Neuronal stem cell (in vitro differentiated cells): Measurements from ENCODE around the gene RTF2.

Experiments
- DNase-seq: peaks from one replicate; pipeline ENCODE4 v3.0.0-alpha.2; 2013; ENCODE audit warnings: low spot score
- H2AFZ ChIP-seq: one replicate; pipeline ENCODE4 v1.6.1; 2013; ENCODE audit warnings: mild to moderate bottlenecking, low read length, inconsistent platforms
- H2AK5ac ChIP-seq: 2 replicates; pipeline ENCODE4 v1.6.1; 2013; ENCODE audit warnings: low read depth, mild to moderate bottlenecking, inconsistent platforms, low read length, moderate library complexity, mixed read lengths
- H2BK120ac ChIP-seq: 2 replicates; pipeline ENCODE4 v1.6.1; 2013; ENCODE audit warnings: low read depth, mild to moderate bottlenecking, inconsistent platforms, low read length, moderate library complexity, mixed read lengths
- H2BK12ac ChIP-seq: one replicate; pipeline ENCODE4 v1.6.1; 2013; ENCODE audit warnings: low read length, inconsistent platforms
- H2BK15ac ChIP-seq: 2 replicates; pipeline ENCODE4 v1.6.1; 2013; ENCODE audit warnings: mild to moderate bottlenecking, low read length, inconsistent platforms, mixed read lengths
- H2BK5ac ChIP-seq: one replicate; pipeline ENCODE4 v1.6.1; 2013; ENCODE audit warnings: inconsistent platforms, mild to moderate bottlenecking, low read length, moderate library complexity
- H3K14ac ChIP-seq: one replicate; pipeline ENCODE4 v1.6.1; 2013; ENCODE audit warnings: low read length, inconsistent platforms
- H3K18ac ChIP-seq: 2 replicates; pipeline ENCODE4 v1.6.1; 2013; ENCODE audit warnings: low read length, inconsistent platforms
- H3K23ac ChIP-seq: 2 replicates; pipeline ENCODE4 v1.6.1; 2013; ENCODE audit warnings: low read depth, mild to moderate bottlenecking, mixed read lengths, low read length, inconsistent platforms; ENCODE audit not compliant: poor library complexity
- H3K27ac ChIP-seq: replicated peaks from 3 replicates; pipeline ENCODE4 v1.5.1; 2013; ENCODE audit warnings: low read length, inconsistent platforms
- H3K27me3 ChIP-seq, 3 experiments: 2 replicates each; pipeline ENCODE4 v1.6.1; 2013; ENCODE audit warnings: low read length in 3 of 3, mild to moderate bottlenecking in 2 of 3, inconsistent platforms in 1 of 3, low read depth in 1 of 3, mixed read lengths in 1 of 3, moderate library complexity in 1 of 3; ENCODE audit not compliant: control insufficient read depth in 3 of 3, insufficient read depth in 3 of 3
- H3K36me3 ChIP-seq, 2 donors: replicated peaks in 1 of 2; 2 replicates each; pipeline ENCODE4 v1.6.1; 2013; ENCODE audit warnings: low read length in 2 of 2; ENCODE audit not compliant: control insufficient read depth in 2 of 2, insufficient read depth in 2 of 2
- H3K4ac ChIP-seq: 2 replicates; pipeline ENCODE4 v1.6.1; 2013; ENCODE audit warnings: inconsistent platforms, mild to moderate bottlenecking, low read length, moderate library complexity
- H3K4me1 ChIP-seq, 2 donors: 1 replicate in 1 of 2; 2 replicates in 1 of 2; pipeline ENCODE4 v1.6.1; 2013; ENCODE audit warnings: low read length in 2 of 2, low read depth in 1 of 2; ENCODE audit not compliant: control insufficient read depth in 2 of 2, insufficient read depth in 1 of 2
- H3K4me2 ChIP-seq: one replicate; pipeline ENCODE4 v1.6.1; 2013; ENCODE audit warnings: mild to moderate bottlenecking, low read length, inconsistent platforms; ENCODE audit not compliant: insufficient read depth, poor library complexity, severe bottlenecking
- H3K4me3 ChIP-seq, 2 donors: 2 replicates each; pipeline ENCODE4 v1.5.1; 2013; ENCODE audit warnings: low read length in 2 of 2, mild to moderate bottlenecking in 2 of 2, inconsistent platforms in 1 of 2, moderate library complexity in 1 of 2
- H3K79me1 ChIP-seq: one replicate; pipeline ENCODE4 v1.6.1; 2013; ENCODE audit warnings: low read depth, mild to moderate bottlenecking, inconsistent platforms, low read length, moderate library complexity
- H3K9ac ChIP-seq: one replicate; pipeline ENCODE4 v1.6.1; 2013; ENCODE audit warnings: mild to moderate bottlenecking, low read depth, low read length, inconsistent platforms; ENCODE audit not compliant: poor library complexity
- H3K9me3 ChIP-seq, 2 donors: replicated peaks in 1 of 2; 2 replicates each; pipeline versions ENCODE3 to v1.6.1; 2013; ENCODE audit warnings: low read length in 2 of 2, mild to moderate bottlenecking in 2 of 2, inconsistent platforms in 1 of 2, low read depth in 1 of 2, mixed read lengths in 1 of 2, moderate library complexity in 1 of 2; ENCODE audit not compliant: control insufficient read depth in 2 of 2, insufficient read depth in 1 of 2
- H4K8ac ChIP-seq: one replicate; pipeline ENCODE4 v1.6.1; 2013; ENCODE audit warnings: low read depth, mild to moderate bottlenecking, inconsistent platforms, low read length, moderate library complexity
- H4K91ac ChIP-seq: one replicate; pipeline ENCODE4 v1.6.1; 2013; ENCODE audit warnings: low read length, low read depth, mild to moderate bottlenecking, inconsistent platforms; ENCODE audit not compliant: poor library complexity
- WGBS, 2 donors: extraction: QIAGEN DNeasy Blood & Tissue Kit; methylation state at CpG; one replicate each; pipeline ENCODE4 v1.1.7; 2013; ENCODE audit warnings: missing lambda C conversion rate in 2 of 2, mixed read lengths in 1 of 2; ENCODE audit not compliant: insufficient read length in 2 of 2, insufficient replicate concordance in 1 of 2; ENCODE audit errors: extremely low coverage in 2 of 2; 5-methylcytosine and 5-hydroxymethylcytosine counted together

Gene RTF2

GRCh38 chr20:56488566-56488965 is 20.1 kb downstream of the RTF2 start:
- Histone ChIP-seq H2AK5ac (no peak overlapping the region), H3K27ac (no peak overlapping the region), H2BK15ac (no peak overlapping the region), H2BK120ac (no peak overlapping the region), H4K91ac (no peak overlapping the region), H2AFZ (no peak overlapping the region), H3K36me3 (peaks cover 28 to 82% of the 10 kb centered on the region in 2 donors), H3K14ac (no peak overlapping the region), H3K18ac (no peak overlapping the region), H3K4me1 (no peaks in the 10 kb centered on the region), H2BK12ac (no peak overlapping the region), H4K8ac (no peak overlapping the region), H3K4ac (no peak overlapping the region), H3K4me3 (no peak overlapping the region), H2BK5ac (no peak overlapping the region), H3K79me1 (peaks cover 7% of the 10 kb centered on the region), H3K9ac (no peak overlapping the region), H3K23ac (no peak overlapping the region), H3K9me3 (no peaks in the 10 kb centered on the region), H3K4me2 (no peak overlapping the region), H3K27me3 (no peaks in the 10 kb centered on the region)
- WGBS, 2 donors, result no CpG with 5 or more reads among the region's 5 CpGs
- DNase-seq, result no peak

GRCh38 chr20:56501116-56501515 is 32.7 kb downstream of the RTF2 start:
- H3K23ac ChIP-seq, result no peak overlapping the region
- H3K27ac ChIP-seq, result no peak overlapping the region
- no peak overlapping the region for H3K4me2 ChIP-seq
- no peak overlapping the region for H2BK120ac ChIP-seq
- no peaks in the 10 kb centered on the region for H3K79me1 ChIP-seq
- no peak overlapping the region for H2BK5ac ChIP-seq
- no peak overlapping the region for H2AK5ac ChIP-seq
- H3K4me3 ChIP-seq, result no peak overlapping the region
- H2BK12ac ChIP-seq, result no peak overlapping the region
- H2AFZ ChIP-seq, result no peak overlapping the region
- no peak overlapping the region for H2BK15ac ChIP-seq
- no peak overlapping the region for H3K18ac ChIP-seq
- no peaks in the 10 kb centered on the region for H3K27me3 ChIP-seq
- H3K14ac ChIP-seq, result no peak overlapping the region
- H4K91ac ChIP-seq, result no peak overlapping the region
- no peak for DNase-seq
- H3K36me3 ChIP-seq, result peaks cover 2 to 28% of the 10 kb centered on the region in 2 donors
- H3K9me3 ChIP-seq, result no peaks in the 10 kb centered on the region
- H4K8ac ChIP-seq, result no peak overlapping the region
- H3K4ac ChIP-seq, result no peak overlapping the region
- no peak overlapping the region for H3K9ac ChIP-seq
- WGBS, 2 donors, result no CpG with 5 or more reads among the region's 1 CpG
- H3K4me1 ChIP-seq, result no peaks in the 10 kb centered on the region

GRCh38 chr20:56503916-56504315 is 35.5 kb downstream of the RTF2 start:
- H3K4me2 ChIP-seq, result no peak overlapping the region
- H2BK5ac ChIP-seq, result no peak overlapping the region
- no peak overlapping the region for H4K91ac ChIP-seq
- H2AK5ac ChIP-seq, result no peak overlapping the region
- H3K9me3 ChIP-seq, result no peaks in the 10 kb centered on the region
- H3K4me3 ChIP-seq, result no peak overlapping the region
- H2AFZ ChIP-seq, result no peak overlapping the region
- no peak for DNase-seq
- no peaks in the 10 kb centered on the region for H3K4me1 ChIP-seq
- no peak overlapping the region for H3K9ac ChIP-seq
- H3K23ac ChIP-seq, result no peak overlapping the region
- H3K14ac ChIP-seq, result no peak overlapping the region
- no peak overlapping the region for H2BK120ac ChIP-seq
- no CpG with 5 or more reads among the region's 8 CpGs for WGBS, 2 donors
- no peak overlapping the region for H3K27ac ChIP-seq
- H3K4ac ChIP-seq, result no peak overlapping the region
- H3K79me1 ChIP-seq, result no peaks in the 10 kb centered on the region
- no peak overlapping the region for H4K8ac ChIP-seq
- H2BK15ac ChIP-seq, result no peak overlapping the region
- H2BK12ac ChIP-seq, result no peak overlapping the region
- no peaks in the 10 kb centered on the region for H3K27me3 ChIP-seq
- peaks cover 0 to 5% of the 10 kb centered on the region in 2 donors for H3K36me3 ChIP-seq
- no peak overlapping the region for H3K18ac ChIP-seq

GRCh38 chr20:56504373-56505005 is 36.1 kb downstream of the RTF2 start:
- Histone ChIP-seq H3K4me3 (no peak overlapping the region), H3K27me3 (no peaks in the 10 kb centered on the region), H2AFZ (no peak overlapping the region), H2AK5ac (no peak overlapping the region), H3K36me3 (peaks cover 0 to 5% of the 10 kb centered on the region in 2 donors), H3K4me1 (no peaks in the 10 kb centered on the region), H3K4ac (no peak overlapping the region), H3K79me1 (no peaks in the 10 kb centered on the region), H3K4me2 (no peak overlapping the region), H3K9ac (no peak overlapping the region), H4K91ac (no peak overlapping the region), H2BK5ac (no peak overlapping the region), H2BK12ac (no peak overlapping the region), H4K8ac (no peak overlapping the region), H3K9me3 (no peaks in the 10 kb centered on the region), H2BK120ac (no peak overlapping the region), H3K23ac (no peak overlapping the region), H3K14ac (no peak overlapping the region), H3K18ac (no peak overlapping the region), H2BK15ac (no peak overlapping the region), H3K27ac (no peak overlapping the region)
- WGBS, 2 donors, result no CpG with 5 or more reads among the region's 9 CpGs
- no peak for DNase-seq
